Smooth muscle cell (in vitro differentiated cells): ENCODE data around the gene NR5A2. TPM values are rescaled to one million over a fixed set of nuclear protein-coding genes. Genes with fewer than 3 reads are reported as not detected.

Experiments used
- DNase-seq: peaks from one replicate; lab custom pipeline; 2025; ENCODE audit not compliant: unreplicated experiment; lab: John Stamatoyannopoulos, UW
- H2AFZ ChIP-seq: fragments of 200-600 bp; sonication (generic); 2 replicates; pipeline ENCODE4 v1.6.0; 2016; ENCODE audit warnings: antibody characterized with exemption, low read depth, mild to moderate bottlenecking
- H3F3A ChIP-seq: fragments of 200-600 bp; sonication (generic); 2 replicates; pipeline ENCODE4 v1.6.0; 2017; ENCODE audit warnings: antibody characterized with exemption, low read depth
- H3K27ac ChIP-seq: fragments of 200-600 bp; sonication (generic); 2 replicates; pipeline ENCODE4 v1.5.1; 2016; ENCODE audit warnings: low read depth, mild to moderate bottlenecking
- H3K27me3 ChIP-seq: fragments of 200-600 bp; sonication (generic); 2 replicates; pipeline ENCODE4 v1.6.1; 2016; ENCODE audit warnings: low read depth, mild to moderate bottlenecking
- H3K36me3 ChIP-seq: fragments of 200-600 bp; sonication (generic); 2 replicates; pipeline ENCODE4 v1.5.1; 2016; ENCODE audit warnings: low read depth
- H3K4me1 ChIP-seq: fragments of 200-600 bp; sonication (generic); 2 replicates; pipeline ENCODE4 v1.5.1; 2016; ENCODE audit warnings: low read depth
- H3K4me2 ChIP-seq: fragments of 200-600 bp; sonication (generic); 2 replicates; pipeline ENCODE4 v1.6.0; 2016; ENCODE audit warnings: mild to moderate bottlenecking
- H3K4me3 ChIP-seq: fragments of 200-600 bp; sonication (generic); 2 replicates; pipeline ENCODE4 v1.5.1; 2016; ENCODE audit warnings: mild to moderate bottlenecking
- H3K79me2 ChIP-seq: fragments of 200-600 bp; sonication (generic); 2 replicates; pipeline ENCODE4 v1.6.0; 2016; ENCODE audit warnings: low read depth, mild to moderate bottlenecking
- H3K9ac ChIP-seq: fragments of 200-600 bp; sonication (generic); 2 replicates; pipeline ENCODE4 v1.6.0; 2016; ENCODE audit warnings: low read depth
- H3K9me3 ChIP-seq: fragments of 200-600 bp; sonication (generic); replicated peaks from 2 replicates; pipeline ENCODE4 v1.5.1; 2016; ENCODE audit warnings: low read depth
- H4K20me1 ChIP-seq: fragments of 200-600 bp; sonication (generic); 2 replicates; pipeline ENCODE4 v1.6.0; 2016; ENCODE audit warnings: low read depth
- WGBS: methylation state at CpG from one replicate; pipeline ENCODE4 v1.1.7; 2016; ENCODE audit warnings: low lambda C conversion rate; 5-methylcytosine and 5-hydroxymethylcytosine counted together
- polyA plus RNA-seq: library from polyadenylated mRNA; unstranded; fragments of >200 nt; fragmentation: Nextera tagmentation; extraction: Ambion mirVana; gene quantifications from 2 replicates; pipeline ENCODE4 v1.2.1, GENCODE V29; 2016
- total RNA-seq: library from RNA; depleted of rRNA; stranded (reverse); fragments of >200 nt; gene quantifications from 2 replicates; pipeline ENCODE4 v1.2.3, GENCODE V29; 2014
- TF ChIP-seq, protein P1 (sequence below): fragments of 200-600 bp; sonication (generic); IDR thresholded peaks from 2 replicates; pipeline ENCODE4 v1.5.1; 2017; ENCODE audit warnings: borderline replicate concordance, mild to moderate bottlenecking, antibody characterized with exemption; ENCODE audit not compliant: insufficient read depth, poor library complexity, severe bottlenecking

NR5A2 gene
- total and polyA plus RNA-seq, 2 experiments from 2014 or later, result 0.14 to 0.22 TPM

DNA sequence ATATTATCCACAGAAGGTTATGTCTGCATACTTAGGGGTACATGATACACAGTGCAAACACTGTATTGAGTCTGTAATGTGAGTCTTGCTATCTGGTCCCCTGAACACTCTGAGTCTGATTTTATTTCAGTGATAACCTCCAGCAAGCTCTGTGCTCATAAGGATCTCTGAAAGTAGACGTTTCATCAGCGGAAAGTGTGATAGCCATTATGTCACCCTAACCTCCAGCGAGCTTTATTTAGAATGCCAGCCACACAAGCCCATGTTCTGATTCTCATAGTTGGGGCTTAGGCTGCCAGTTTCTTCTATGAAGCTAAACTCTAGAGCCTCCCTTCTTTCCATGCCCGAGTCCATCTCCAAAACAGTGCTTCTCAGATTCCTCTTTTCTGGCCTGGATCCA lies 3.3 kb downstream of the NR5A2 start:
- H3K4me1 ChIP-seq, result peaks cover 16% of the 10 kb centered on the region
- H3K9ac ChIP-seq, result no peak overlapping the region
- WGBS, result 80% methylated on average over 4 of the region's 4 CpGs
- H3K9me3 ChIP-seq, result no peaks in the 10 kb centered on the region
- H2AFZ ChIP-seq, result no peak overlapping the region
- no peaks in the 10 kb centered on the region for H3F3A ChIP-seq
- H3K79me2 ChIP-seq, result no peaks in the 10 kb centered on the region
- H3K27me3 ChIP-seq, result peaks cover 94% of the 10 kb centered on the region
- DNase-seq, result no peak
- no peak overlapping the region for H3K4me2 ChIP-seq
- H3K4me3 ChIP-seq, result peak overlapping the region; percentile 73
- TF ChIP-seq, protein P1, sequence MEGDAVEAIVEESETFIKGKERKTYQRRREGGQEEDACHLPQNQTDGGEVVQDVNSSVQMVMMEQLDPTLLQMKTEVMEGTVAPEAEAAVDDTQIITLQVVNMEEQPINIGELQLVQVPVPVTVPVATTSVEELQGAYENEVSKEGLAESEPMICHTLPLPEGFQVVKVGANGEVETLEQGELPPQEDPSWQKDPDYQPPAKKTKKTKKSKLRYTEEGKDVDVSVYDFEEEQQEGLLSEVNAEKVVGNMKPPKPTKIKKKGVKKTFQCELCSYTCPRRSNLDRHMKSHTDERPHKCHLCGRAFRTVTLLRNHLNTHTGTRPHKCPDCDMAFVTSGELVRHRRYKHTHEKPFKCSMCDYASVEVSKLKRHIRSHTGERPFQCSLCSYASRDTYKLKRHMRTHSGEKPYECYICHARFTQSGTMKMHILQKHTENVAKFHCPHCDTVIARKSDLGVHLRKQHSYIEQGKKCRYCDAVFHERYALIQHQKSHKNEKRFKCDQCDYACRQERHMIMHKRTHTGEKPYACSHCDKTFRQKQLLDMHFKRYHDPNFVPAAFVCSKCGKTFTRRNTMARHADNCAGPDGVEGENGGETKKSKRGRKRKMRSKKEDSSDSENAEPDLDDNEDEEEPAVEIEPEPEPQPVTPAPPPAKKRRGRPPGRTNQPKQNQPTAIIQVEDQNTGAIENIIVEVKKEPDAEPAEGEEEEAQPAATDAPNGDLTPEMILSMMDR, result no peak
- no peaks in the 10 kb centered on the region for H3K36me3 ChIP-seq
- H3K27ac ChIP-seq, result no peak overlapping the region
- no peaks in the 10 kb centered on the region for H4K20me1 ChIP-seq

DNA sequence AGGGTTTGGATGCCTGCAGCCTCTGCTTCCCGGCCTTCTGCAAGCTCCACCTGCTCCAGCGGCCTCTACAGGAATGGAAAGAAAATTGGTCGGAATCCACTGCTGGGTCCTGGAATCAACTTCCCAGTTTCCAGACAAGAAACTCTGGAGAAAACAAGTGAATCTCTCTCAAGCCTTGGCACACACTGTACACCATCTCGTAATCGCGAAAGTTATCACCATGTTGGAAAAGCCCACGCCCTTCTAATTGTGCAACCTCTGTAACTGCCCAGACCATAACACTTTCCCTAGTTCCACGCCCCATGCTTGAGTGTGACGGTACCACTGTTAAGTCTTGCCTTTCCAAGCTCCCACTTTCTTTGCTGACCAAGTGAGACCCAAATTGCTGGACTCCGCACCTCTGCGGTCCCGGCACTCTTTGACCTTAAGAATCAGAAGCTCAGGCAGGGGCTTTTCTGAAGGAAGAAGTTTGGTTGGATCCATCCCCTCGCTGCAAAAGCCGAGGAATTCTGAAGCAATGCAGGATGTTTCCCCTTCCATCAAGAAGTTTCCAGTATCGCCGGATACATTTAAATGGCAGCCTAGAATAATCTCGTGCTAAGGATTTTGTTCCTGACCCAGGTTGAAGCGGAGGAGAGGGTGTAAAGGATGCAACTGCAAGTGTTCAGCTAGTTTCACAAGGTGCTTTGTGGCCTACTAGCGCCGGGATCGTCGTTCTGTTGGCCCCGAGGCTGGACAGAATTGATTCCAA lies 6.2 kb downstream of the NR5A2 start:
- H3K27ac ChIP-seq, result no peak overlapping the region
- no peak overlapping the region for H3K4me3 ChIP-seq
- no peaks in the 10 kb centered on the region for H3K9me3 ChIP-seq
- H3F3A ChIP-seq, result no peaks in the 10 kb centered on the region
- no peaks in the 10 kb centered on the region for H3K79me2 ChIP-seq
- no peak overlapping the region for H3K9ac ChIP-seq
- TF ChIP-seq, protein P1, result no peak
- H3K27me3 ChIP-seq, result peaks cover 99% of the 10 kb centered on the region
- WGBS, result 21% methylated on average over 23 of the region's 23 CpGs
- no peak overlapping the region for H2AFZ ChIP-seq
- no peaks in the 10 kb centered on the region for H4K20me1 ChIP-seq
- no peaks in the 10 kb centered on the region for H3K36me3 ChIP-seq
- DNase-seq, result no peak
- peaks cover 11% of the 10 kb centered on the region for H3K4me1 ChIP-seq
- H3K4me2 ChIP-seq, result no peak overlapping the region

DNA sequence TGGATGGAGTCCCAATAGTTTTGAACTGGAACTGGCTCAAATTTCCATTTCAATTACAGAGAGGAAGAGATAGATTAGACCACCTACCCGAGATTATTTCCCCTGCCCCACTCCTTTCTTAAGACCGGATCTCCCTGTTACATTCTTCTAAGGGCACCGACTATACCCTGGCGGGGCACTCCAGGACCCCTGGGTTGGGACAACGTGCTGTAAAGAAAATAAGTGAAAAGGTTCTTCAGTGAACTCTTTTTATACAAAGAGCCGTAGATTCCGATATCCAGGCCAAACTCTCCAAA lies 6.7 kb downstream of the NR5A2 start:
- 17% methylated on average over 7 of the region's 7 CpGs for WGBS
- H3K79me2 ChIP-seq, result no peaks in the 10 kb centered on the region
- no peaks in the 10 kb centered on the region for H3K36me3 ChIP-seq
- peaks cover 12% of the 10 kb centered on the region for H3K4me1 ChIP-seq
- H3F3A ChIP-seq, result no peaks in the 10 kb centered on the region
- no peaks in the 10 kb centered on the region for H4K20me1 ChIP-seq
- H3K4me3 ChIP-seq, result no peak overlapping the region
- peaks cover 100% of the 10 kb centered on the region for H3K27me3 ChIP-seq
- H3K27ac ChIP-seq, result no peak overlapping the region
- no peak for DNase-seq
- no peaks in the 10 kb centered on the region for H3K9me3 ChIP-seq
- TF ChIP-seq, protein P1, result no peak
- no peak overlapping the region for H2AFZ ChIP-seq
- peak overlapping the region; percentile 86 for H3K4me2 ChIP-seq
- no peak overlapping the region for H3K9ac ChIP-seq

DNA sequence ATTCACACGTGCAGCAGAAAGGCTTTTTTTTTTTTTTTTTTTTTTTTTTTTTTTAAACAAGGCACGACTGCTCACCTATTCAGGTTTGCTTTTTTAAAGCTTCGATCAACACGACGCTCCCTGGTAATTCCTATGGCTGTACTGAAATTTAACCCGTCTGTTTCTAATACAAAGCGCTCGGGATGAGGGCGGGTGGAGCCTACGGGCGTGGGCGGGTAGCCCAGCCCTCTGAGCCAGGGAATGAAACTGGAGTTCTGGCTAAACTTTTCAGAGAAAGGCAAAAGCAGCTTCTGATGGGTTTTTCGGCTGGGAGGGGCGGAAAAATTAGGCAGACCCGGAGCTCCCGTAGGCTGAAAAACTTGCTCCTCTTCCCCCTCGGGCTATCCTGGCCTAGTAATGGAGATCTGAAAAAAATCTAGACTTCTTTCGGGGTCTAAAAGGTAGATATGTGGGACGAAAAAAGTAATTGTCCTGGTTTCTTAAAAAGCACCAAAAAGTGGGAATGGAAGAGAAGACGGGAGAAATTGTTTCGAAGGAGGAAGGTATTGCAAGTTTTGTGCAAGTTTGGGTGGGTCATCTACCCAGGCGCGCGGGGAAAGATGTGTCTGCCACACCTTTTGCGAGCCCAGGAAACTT lies 7.4 kb downstream of the NR5A2 start:
- H3K4me2 ChIP-seq, result peak overlapping the region; percentile 86

More for the DNA sequence above, 7.4 kb downstream of the NR5A2 start:
- 1% methylated on average over 25 of the region's 25 CpGs for WGBS
- H3K4me1 ChIP-seq, result peaks cover 16% of the 10 kb centered on the region
- no peaks in the 10 kb centered on the region for H3K36me3 ChIP-seq
- no peak overlapping the region for H3K27ac ChIP-seq
- H3K9ac ChIP-seq, result no peak overlapping the region
- DNase-seq, result no peak
- H3K27me3 ChIP-seq, result peaks cover 100% of the 10 kb centered on the region
- no peak overlapping the region for H2AFZ ChIP-seq
- no peaks in the 10 kb centered on the region for H3K9me3 ChIP-seq
- H4K20me1 ChIP-seq, result peaks cover 2% of the 10 kb centered on the region
- peak overlapping the region; percentile 40 for H3K4me3 ChIP-seq
- no peaks in the 10 kb centered on the region for H3F3A ChIP-seq
- no peaks in the 10 kb centered on the region for H3K79me2 ChIP-seq
- TF ChIP-seq, protein P1, result no peak
